ENCODE data around the gene HES1. TPM values are rescaled to one million over a fixed set of nuclear protein-coding genes. Genes with fewer than 3 reads are reported as not detected.

The HES1 gene
- total and polyA plus RNA-seq, 8 donors, result 15.7 to 68.5 (median 36.3) TPM

- peak overlapping the region; percentile 57 to 98 (median 96) for H3K27ac ChIP-seq
- DNase-seq, result peak; percentile 60 to 84 (median 72)
- no peak for FAIRE-seq
- TF ChIP-seq CTCF (IDR thresholded peaks at IDR 0.05), result no peak
- intact Hi-C loops (cut with DNase I), result loop anchor here in 2 of 3 donors (10.0 kb wide), 3 partner anchors 59 to 349 kb away; no protein-coding TSS in a partner anchor
- peak overlapping the region in 3 of 4 donors; percentile 16 to 46 (median 36) for H3K4me3 ChIP-seq
- H3K27me3 ChIP-seq, result no peaks in the 10 kb centered on the region
- H3K4me1 ChIP-seq, result peaks cover 16 to 27% (median 25%) of the 10 kb centered on the region in 3 donors
- H3K9me3 ChIP-seq, result no peaks in the 10 kb centered on the region
- 1 to 2% methylated on average over 29 to 41 of the region's 41 CpGs for WGBS, 2 donors
- H3K36me3 ChIP-seq, result no peaks in the 10 kb centered on the region
- no peak for ATAC-seq
Measured at GRCh38 chr3:194133661-194134230, 2.2 kb upstream of the HES1 start.

- Histone ChIP-seq H3K4me1 (peaks cover 16 to 31% (median 28%) of the 10 kb centered on the region in 3 donors), H3K36me3 (no peaks in the 10 kb centered on the region), H3K9me3 (no peaks in the 10 kb centered on the region), H3K4me3 (peak overlapping the region; percentile 16 to 72 (median 46)), H3K27me3 (no peaks in the 10 kb centered on the region), H3K27ac (peak overlapping the region; percentile 95 to 98 (median 96))
- no peak for FAIRE-seq
- 0 to 1% methylated on average over 22 to 71 of the region's 71 CpGs for WGBS, 2 donors
- ATAC-seq, result peak in 2 of 4 donors; percentile 7 to 20
- TF ChIP-seq CTCF (IDR thresholded peaks at IDR 0.05), result no peak
- peak in 2 of 6 donors; percentile 86 to 89 for DNase-seq
- intact Hi-C loops (cut with DNase I), result loop anchor here in 2 of 3 donors (10.0 kb wide), 3 partner anchors 59 to 349 kb away; no protein-coding TSS in a partner anchor
Measured at GRCh38 chr3:194134231-194134756, 1.7 kb upstream of the HES1 start.

- 0% methylated on average over 43 to 66 of the region's 68 CpGs for WGBS, 2 donors
- intact Hi-C loops (cut with DNase I), result loop anchor here in 2 of 3 donors (5.0 to 10.0 kb wide), 5 partner anchors 60 to 353 kb away; no protein-coding TSS in a partner anchor
- DNase-seq (peak; percentile 95 to 97 (median 96)), ATAC-seq (peak; percentile 62 to 72 (median 68)), FAIRE-seq (no peak)
- peak overlapping the region; percentile 95 to 98 (median 96) for H3K27ac ChIP-seq
- peaks cover 15 to 29% (median 29%) of the 10 kb centered on the region in 3 donors for H3K4me1 ChIP-seq
- no peaks in the 10 kb centered on the region for H3K9me3 ChIP-seq
- TF ChIP-seq CTCF (IDR thresholded peaks at IDR 0.05), result no peak
- H3K4me3 ChIP-seq, result peak overlapping the region; percentile 16 to 72 (median 46)
- no peaks in the 10 kb centered on the region for H3K27me3 ChIP-seq
- no peaks in the 10 kb centered on the region for H3K36me3 ChIP-seq
Measured at GRCh38 chr3:194134757-194135515, 1.0 kb upstream of the HES1 start.

GRCh38 chr3:194135516-194135805, 487 bp upstream of the HES1 start:
- no peak for ATAC-seq
- H3K27ac ChIP-seq, result peak overlapping the region; percentile 95 to 98 (median 96)
- peak overlapping the region; percentile 16 to 72 (median 46) for H3K4me3 ChIP-seq
- no peaks in the 10 kb centered on the region for H3K27me3 ChIP-seq
- no peaks in the 10 kb centered on the region for H3K36me3 ChIP-seq
- intact Hi-C loops (cut with DNase I), result loop anchor here in 2 of 3 donors (5.0 to 10.0 kb wide), 5 partner anchors 61 to 353 kb away; no protein-coding TSS in a partner anchor
- no peak for FAIRE-seq
- DNase-seq, result no peak
- no peak for TF ChIP-seq CTCF (IDR thresholded peaks at IDR 0.05)
- H3K4me1 ChIP-seq, result peaks cover 10 to 31% (median 29%) of the 10 kb centered on the region in 3 donors
- WGBS, 2 donors, result 0 to 1% methylated on average over 4 of the region's 4 CpGs
- no peaks in the 10 kb centered on the region for H3K9me3 ChIP-seq

Measured in pancreas (tissue), 10 donors.